ENCODE results near the gene LRIT2.
"Not testable (repeated sequence)": the region's sequence is repeated elsewhere in the genome, so short reads cannot be mapped to it uniquely, and the experiment has no call there.

Gene LRIT2

GRCh38 chr10:84180386-84180785 lies 45.0 kb downstream of the LRIT2 start:
- DNase-seq (ENCODE audit: low read depth in 3 of 3): not testable (repeated sequence)

- no peak for DNase-seq (ENCODE audit: low read depth in 3 of 3)
Observed at GRCh38 chr10:84179059-84179710, 46.2 kb downstream of the LRIT2 start.

- DNase-seq (ENCODE audit: low read depth in 3 of 3): no peak
Observed at GRCh38 chr10:84178160-84178609, 47.2 kb downstream of the LRIT2 start.

- no peak for DNase-seq (ENCODE audit: low read depth in 3 of 3)
Observed at GRCh38 chr10:84177541-84178141, 47.7 kb downstream of the LRIT2 start.

- no peak for DNase-seq (ENCODE audit: low read depth in 3 of 3)
Observed at GRCh38 chr10:84176836-84177474, 48.4 kb downstream of the LRIT2 start.

- DNase-seq (ENCODE audit: low read depth in 3 of 3): no peak
Observed at GRCh38 chr10:84176351-84176750, 49.0 kb downstream of the LRIT2 start.

- DNase-seq (ENCODE audit: low read depth in 3 of 3): no peak
Observed at GRCh38 chr10:84175436-84175835, 49.9 kb downstream of the LRIT2 start.

GRCh38 chr10:84173501-84173929 lies 51.8 kb downstream of the LRIT2 start, which contains the start of gene GPR15LG:
Gene GPR15LG, plus strand, starts transcription at chr10:84173801. Its CDS starts 51 bp downstream, at chr10:84173852.
- no peak for DNase-seq (ENCODE audit: low read depth in 3 of 3)

- no peak for DNase-seq (ENCODE audit: low read depth in 3 of 3)
Observed at GRCh38 chr10:84172467-84173356, 52.6 kb downstream of the LRIT2 start.

- not testable (repeated sequence) for DNase-seq (ENCODE audit: low read depth in 3 of 3)
Observed at GRCh38 chr10:84171700-84172466, 53.5 kb downstream of the LRIT2 start.

- not testable (repeated sequence) for DNase-seq (ENCODE audit: low read depth in 3 of 3)
Observed at GRCh38 chr10:84171237-84171636, 54.1 kb downstream of the LRIT2 start.

Data from stimulated activated CD4-positive, alpha-beta T cell treated with anti-CD3 and anti-CD28 coated beads, TNF-alpha, amount 100 ng/mL, for 48 hours (primary cell).